ENCODE measurements around the gene GLYATL1. TPM values are rescaled to one million over a fixed set of nuclear protein-coding genes. Genes with fewer than 3 reads are reported as not detected.

The GLYATL1 gene
- total and polyA plus RNA-seq, 5 donors, result not detected

DNA sequence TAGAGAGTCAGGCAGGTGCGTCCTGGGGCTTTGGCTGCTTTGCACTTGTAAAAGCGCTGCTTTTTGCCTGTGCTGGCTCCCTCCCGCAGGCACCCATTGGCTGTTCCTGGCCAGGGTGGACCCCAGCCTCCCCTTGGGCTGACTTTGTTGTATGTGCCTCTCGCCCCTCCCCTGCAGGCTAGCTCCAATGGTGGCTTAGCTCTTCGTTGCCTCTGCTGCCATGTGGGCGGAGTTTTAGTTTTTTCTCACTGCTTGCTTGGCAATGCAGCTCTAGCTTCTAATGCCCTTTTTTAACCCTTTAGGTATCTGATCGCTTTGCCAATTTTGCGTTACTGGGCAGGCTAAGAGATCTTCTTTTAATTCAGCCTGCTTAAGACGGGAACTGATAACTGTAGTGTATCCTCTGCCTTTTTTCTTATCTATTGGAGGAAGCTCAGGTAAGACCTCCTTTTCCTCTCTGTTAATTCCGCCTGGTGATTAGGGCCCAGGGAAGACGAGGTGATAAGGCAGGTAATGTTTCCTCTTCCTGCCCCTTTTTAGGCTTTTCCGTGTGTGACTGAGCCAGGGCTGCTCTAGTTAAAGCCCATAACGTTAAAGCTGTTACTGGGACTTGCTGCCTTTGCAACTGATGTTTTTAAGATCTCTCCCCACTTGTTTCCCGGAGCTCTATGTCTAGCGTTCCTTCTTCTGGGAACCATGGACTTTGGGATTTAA, 11.7 kb upstream of the GLYATL1 start:
- intact Hi-C loops (cut with DNase I), result no loop called here
- no peaks in the 10 kb centered on the region for H3K27me3 ChIP-seq (ENCODE audit: control insufficient read depth, insufficient read depth)
- WGBS, result 5% methylated on average over 15 of the region's 15 CpGs
- H3K27ac ChIP-seq (ENCODE audit: low read length), result no peak overlapping the region
- no peak overlapping the region for H3K4me3 ChIP-seq (ENCODE audit: low read length)
- DNase-seq (peak in 2 of 3 donors; percentile 35 to 60), ATAC-seq (peak; percentile 54 to 68)
- no peaks in the 10 kb centered on the region for H3K4me1 ChIP-seq (ENCODE audit: control insufficient read depth, insufficient read depth, low read length)
- no peaks in the 10 kb centered on the region for H3K9me3 ChIP-seq (ENCODE audit: control insufficient read depth, low read length)

DNA sequence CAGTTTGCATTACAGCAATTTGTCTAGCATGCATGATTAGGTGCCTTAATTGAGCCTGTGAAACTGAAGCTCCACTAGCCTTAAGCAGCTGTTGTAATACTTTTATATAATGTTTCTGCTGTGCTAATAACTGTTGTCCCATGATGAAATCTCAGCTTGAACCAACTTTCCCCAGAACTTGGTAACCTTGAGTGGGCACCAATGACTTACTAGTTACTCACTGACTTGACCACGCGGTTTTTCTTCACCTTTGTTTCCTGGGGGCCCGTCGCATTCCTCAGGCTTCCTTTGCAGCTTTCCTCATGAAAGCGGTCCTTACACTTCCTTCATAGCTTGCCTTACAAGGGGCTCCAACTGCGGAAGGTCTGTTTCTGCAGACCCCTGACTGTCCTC, 11.2 kb upstream of the GLYATL1 start:
- H3K27me3 ChIP-seq (ENCODE audit: control insufficient read depth, insufficient read depth), result no peaks in the 10 kb centered on the region
- ATAC-seq, result no peak
- no peaks in the 10 kb centered on the region for H3K9me3 ChIP-seq (ENCODE audit: control insufficient read depth, low read length)
- whole genome bisulfite sequencing, result 30% methylated on average over 6 of the region's 6 CpGs
- no peak overlapping the region for H3K4me3 ChIP-seq (ENCODE audit: low read length)
- no peak for DNase-seq
- no peak overlapping the region for H3K27ac ChIP-seq (ENCODE audit: low read length)
- intact Hi-C loops (cut with DNase I), result no loop called here
- H3K4me1 ChIP-seq (ENCODE audit: control insufficient read depth, insufficient read depth, low read length), result no peaks in the 10 kb centered on the region

DNA sequence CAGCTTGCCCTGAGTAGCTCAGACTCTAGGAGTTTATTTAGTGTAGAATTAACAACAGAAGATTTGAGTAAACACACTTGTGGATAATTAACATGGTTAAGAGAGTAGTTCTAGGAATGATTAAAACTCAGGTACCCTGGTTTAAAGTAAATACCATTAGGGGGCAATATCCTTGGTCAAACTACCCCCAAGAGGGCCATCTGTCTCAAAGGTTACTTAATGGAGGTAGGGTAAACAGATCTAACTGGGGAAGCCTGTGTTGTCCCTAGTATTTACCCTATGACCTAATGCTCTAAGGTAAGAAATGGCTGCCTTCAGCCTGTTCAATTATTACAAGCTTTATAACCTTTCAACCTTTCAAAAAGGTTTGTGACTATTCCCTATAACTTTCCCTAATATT, 10.6 kb upstream of the GLYATL1 start:
- Histone ChIP-seq H3K4me3 (ENCODE audit: low read length) (no peak overlapping the region), H3K9me3 (ENCODE audit: control insufficient read depth, low read length) (no peaks in the 10 kb centered on the region), H3K4me1 (ENCODE audit: control insufficient read depth, insufficient read depth, low read length) (no peaks in the 10 kb centered on the region), H3K27ac (ENCODE audit: low read length) (no peak overlapping the region), H3K27me3 (ENCODE audit: control insufficient read depth, insufficient read depth) (no peaks in the 10 kb centered on the region)
- intact Hi-C loops (cut with DNase I), result no loop called here
- DNase-seq, result no peak
- no peak for ATAC-seq

DNA sequence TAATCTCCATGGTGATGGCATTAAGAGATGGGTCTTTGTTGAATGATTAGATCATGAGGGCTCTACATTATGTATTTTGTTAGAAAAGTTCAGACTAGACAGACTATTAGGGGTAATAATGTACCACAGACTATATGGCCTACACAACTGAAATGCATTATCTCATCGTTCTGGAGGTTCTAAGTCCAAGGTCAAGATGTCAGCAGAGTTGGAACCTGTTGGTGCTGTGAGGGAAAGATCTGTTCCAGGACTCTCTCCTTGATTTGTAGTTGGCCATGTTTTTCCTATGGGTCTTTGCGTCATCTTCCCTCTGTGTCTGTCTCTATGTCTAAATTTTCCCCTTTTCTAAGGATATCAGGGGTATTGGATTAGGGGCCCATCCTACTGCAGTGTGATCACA, 8.4 kb upstream of the GLYATL1 start:
- no peaks in the 10 kb centered on the region for H3K9me3 ChIP-seq (ENCODE audit: control insufficient read depth, low read length)
- no peak for ATAC-seq

DNA sequence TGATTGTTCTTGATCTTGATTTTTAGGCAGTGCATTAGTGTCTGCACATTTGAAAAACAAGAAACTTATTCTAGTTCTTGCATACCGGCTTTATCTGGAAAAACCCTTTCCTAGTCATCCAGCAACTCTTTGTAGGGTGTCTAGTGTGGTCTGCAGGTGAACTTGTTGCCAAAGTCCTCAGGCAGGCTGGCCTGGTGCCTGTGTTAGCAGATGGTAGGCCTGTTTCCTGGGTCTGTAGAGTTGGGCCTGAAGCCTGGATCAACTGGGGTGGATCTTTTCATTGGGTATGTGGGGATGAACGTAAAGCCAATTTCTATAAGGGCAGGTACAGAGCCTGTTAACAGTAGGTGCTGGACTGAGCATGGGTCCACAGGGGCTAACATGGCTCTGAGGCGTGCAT, 5.6 kb upstream of the GLYATL1 start:
- 86% methylated on average over 3 of the region's 3 CpGs for WGBS
- H3K27me3 ChIP-seq (ENCODE audit: control insufficient read depth, insufficient read depth), result no peaks in the 10 kb centered on the region
- no peaks in the 10 kb centered on the region for H3K9me3 ChIP-seq (ENCODE audit: control insufficient read depth, low read length)
- H3K27ac ChIP-seq (ENCODE audit: low read length), result no peak overlapping the region
- no peak overlapping the region for H3K4me3 ChIP-seq (ENCODE audit: low read length)
- ATAC-seq (no peak), DNase-seq (no peak)
- no peaks in the 10 kb centered on the region for H3K4me1 ChIP-seq (ENCODE audit: control insufficient read depth, insufficient read depth, low read length)
- intact Hi-C loops (cut with DNase I), result no loop called here

More for the DNA sequence above, 8.4 kb upstream of the GLYATL1 start:
- DNase-seq, result no peak
- Histone ChIP-seq H3K4me3 (ENCODE audit: low read length) (no peak overlapping the region), H3K4me1 (ENCODE audit: control insufficient read depth, insufficient read depth, low read length) (no peaks in the 10 kb centered on the region), H3K27ac (ENCODE audit: low read length) (no peak overlapping the region), H3K27me3 (ENCODE audit: control insufficient read depth, insufficient read depth) (no peaks in the 10 kb centered on the region)
- intact Hi-C loops (cut with DNase I), result no loop called here
- WGBS, result 75% methylated on average over 2 of the region's 2 CpGs

DNA sequence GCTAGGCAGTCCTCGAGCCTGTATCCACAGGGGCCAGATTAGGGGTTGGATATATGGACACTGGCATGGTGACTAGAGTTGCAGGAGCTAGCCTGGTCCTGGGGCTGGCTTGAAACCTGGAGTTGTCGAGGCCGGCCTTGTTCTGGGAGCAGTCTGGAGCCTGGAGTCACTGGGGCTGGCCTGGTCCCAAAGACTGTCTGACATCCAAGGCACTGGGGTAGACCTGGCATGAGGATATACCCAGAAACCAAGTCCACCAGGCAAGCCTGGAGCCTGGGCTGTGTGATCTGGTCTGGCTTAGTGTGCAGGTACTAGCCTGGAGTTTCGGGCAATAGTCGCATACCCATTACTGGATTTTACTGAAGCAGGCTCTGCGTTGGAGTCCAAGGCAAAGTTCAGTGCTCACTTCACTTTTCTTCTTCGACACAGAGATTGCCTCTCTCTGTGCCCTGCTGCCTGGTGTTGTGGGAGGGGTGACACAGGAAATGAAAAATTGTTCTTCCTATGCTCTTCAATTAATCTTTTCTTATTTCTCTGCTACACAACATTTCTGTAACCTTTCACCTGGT, 4.3 kb upstream of the GLYATL1 start:
- Histone ChIP-seq H3K9me3 (ENCODE audit: control insufficient read depth, low read length) (no peaks in the 10 kb centered on the region), H3K27ac (ENCODE audit: low read length) (no peak overlapping the region), H3K4me1 (ENCODE audit: control insufficient read depth, insufficient read depth, low read length) (no peaks in the 10 kb centered on the region), H3K27me3 (ENCODE audit: control insufficient read depth, insufficient read depth) (no peaks in the 10 kb centered on the region), H3K4me3 (ENCODE audit: low read length) (no peak overlapping the region)
- ATAC-seq (no peak), DNase-seq (peak in 1 of 3 donors; percentile 12)
- intact Hi-C loops (cut with DNase I), result no loop called here
- 89% methylated on average over 7 of the region's 7 CpGs for WGBS

DNA sequence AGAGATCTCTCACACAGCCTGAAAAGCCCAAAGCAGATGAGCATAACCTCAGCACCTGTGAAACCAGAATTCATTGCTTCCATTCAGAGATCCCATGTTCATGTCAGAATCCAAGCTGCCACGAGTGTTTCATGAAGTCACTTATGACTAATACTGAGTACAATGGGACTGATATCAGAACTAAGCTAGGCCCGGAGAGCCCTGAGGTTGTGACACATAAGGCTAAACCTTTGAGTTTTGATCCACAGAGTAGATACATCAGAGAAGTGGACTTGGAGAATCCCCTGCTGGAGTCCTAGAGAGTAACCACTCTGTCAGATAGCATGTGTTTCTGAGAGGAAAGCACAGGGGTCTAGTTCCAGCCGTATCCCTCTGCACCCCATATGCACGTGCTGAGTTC, 890 bp upstream of the GLYATL1 start:
- intact Hi-C loops (cut with DNase I), result no loop called here
- H3K4me1 ChIP-seq (ENCODE audit: control insufficient read depth, insufficient read depth, low read length), result no peaks in the 10 kb centered on the region
- WGBS, result 64% methylated on average over 4 of the region's 4 CpGs
- no peak overlapping the region for H3K4me3 ChIP-seq (ENCODE audit: low read length)
- no peak overlapping the region for H3K27ac ChIP-seq (ENCODE audit: low read length)
- DNase-seq, result no peak
- H3K9me3 ChIP-seq (ENCODE audit: control insufficient read depth, low read length), result no peaks in the 10 kb centered on the region
- no peaks in the 10 kb centered on the region for H3K27me3 ChIP-seq (ENCODE audit: control insufficient read depth, insufficient read depth)
- no peak for ATAC-seq

DNA sequence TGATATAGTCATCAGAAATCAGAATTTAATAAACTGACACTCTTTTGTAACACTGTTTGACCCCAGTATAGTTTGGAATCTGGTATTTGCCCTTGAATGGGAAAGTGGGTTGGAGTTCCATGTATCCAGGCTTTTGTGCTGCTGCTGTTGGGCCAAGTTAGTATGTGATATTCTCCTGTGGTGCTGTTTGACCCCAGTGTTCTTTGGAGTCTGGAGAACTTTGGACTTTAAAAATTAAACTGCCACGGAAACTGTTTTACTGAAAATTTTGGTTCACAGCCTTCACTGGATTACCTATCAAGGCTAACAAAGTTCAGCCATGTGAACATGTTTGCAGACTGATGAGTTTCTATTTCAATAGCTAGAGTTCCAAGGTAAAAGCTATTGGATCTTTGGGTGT, 740 bp downstream of the GLYATL1 start:
- H3K27me3 ChIP-seq (ENCODE audit: control insufficient read depth, insufficient read depth), result no peaks in the 10 kb centered on the region
- no peak overlapping the region for H3K4me3 ChIP-seq (ENCODE audit: low read length)
- DNase-seq (no peak), ATAC-seq (no peak)
- WGBS, result 89% methylated on average over 1 of the region's 1 CpG
- intact Hi-C loops (cut with DNase I), result no loop called here
- H3K4me1 ChIP-seq (ENCODE audit: control insufficient read depth, insufficient read depth, low read length), result no peaks in the 10 kb centered on the region
- H3K27ac ChIP-seq (ENCODE audit: low read length), result no peak overlapping the region
- H3K9me3 ChIP-seq (ENCODE audit: control insufficient read depth, low read length), result no peaks in the 10 kb centered on the region

DNA sequence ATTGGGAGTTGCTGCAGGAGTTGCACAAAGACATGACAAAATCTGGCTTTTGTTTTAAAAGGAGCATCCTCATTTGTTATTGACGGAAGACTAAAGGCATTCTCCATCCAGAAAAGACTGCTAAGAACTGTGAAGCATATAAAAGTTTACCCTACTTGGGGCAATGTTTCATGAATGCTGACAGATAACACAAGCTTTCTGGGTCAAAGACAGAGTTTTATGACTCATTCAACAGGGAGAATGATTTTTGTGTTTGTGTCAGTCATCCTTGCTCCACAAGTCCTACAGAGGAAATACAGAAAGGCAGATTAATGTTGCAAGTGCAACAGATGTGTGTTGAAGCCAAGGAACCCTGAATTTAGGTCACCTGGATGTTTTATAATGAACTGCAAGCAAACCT, 2.5 kb downstream of the GLYATL1 start:
- no peak for ATAC-seq
- Histone ChIP-seq H3K9me3 (ENCODE audit: control insufficient read depth, low read length) (no peaks in the 10 kb centered on the region), H3K4me3 (ENCODE audit: low read length) (no peak overlapping the region), H3K27ac (ENCODE audit: low read length) (no peak overlapping the region), H3K27me3 (ENCODE audit: control insufficient read depth, insufficient read depth) (no peaks in the 10 kb centered on the region), H3K4me1 (ENCODE audit: control insufficient read depth, insufficient read depth, low read length) (no peaks in the 10 kb centered on the region)
- DNase-seq, result no peak
- 91% methylated on average over 1 of the region's 1 CpG for whole genome bisulfite sequencing
- intact Hi-C loops (cut with DNase I), result no loop called here

DNA sequence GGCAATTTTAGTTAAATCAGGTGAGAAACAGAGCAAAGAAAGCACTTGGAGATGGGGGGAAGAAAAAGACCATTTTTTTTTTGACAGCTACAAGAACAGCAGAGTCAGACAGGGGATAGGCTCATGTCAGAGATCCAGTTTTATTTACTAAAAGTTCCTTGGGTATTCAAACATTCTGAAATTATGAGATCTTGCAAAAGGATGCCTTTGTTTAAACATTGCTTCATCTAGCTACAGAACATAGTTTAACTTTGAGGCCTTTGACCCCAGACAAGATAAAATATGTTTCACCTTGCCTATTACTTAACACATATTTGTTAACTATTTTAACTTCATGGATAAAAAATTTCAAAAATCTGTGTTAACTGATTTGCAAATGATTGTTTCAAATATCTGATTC, 6.4 kb downstream of the GLYATL1 start:
- no peak for DNase-seq
- Histone ChIP-seq H3K27me3 (ENCODE audit: control insufficient read depth, insufficient read depth) (no peaks in the 10 kb centered on the region), H3K4me1 (ENCODE audit: control insufficient read depth, insufficient read depth, low read length) (no peaks in the 10 kb centered on the region), H3K9me3 (ENCODE audit: control insufficient read depth, low read length) (no peaks in the 10 kb centered on the region), H3K27ac (ENCODE audit: low read length) (no peak overlapping the region), H3K4me3 (ENCODE audit: low read length) (no peak overlapping the region)
- no peak for ATAC-seq
- intact Hi-C loops (cut with DNase I), result no loop called here

DNA sequence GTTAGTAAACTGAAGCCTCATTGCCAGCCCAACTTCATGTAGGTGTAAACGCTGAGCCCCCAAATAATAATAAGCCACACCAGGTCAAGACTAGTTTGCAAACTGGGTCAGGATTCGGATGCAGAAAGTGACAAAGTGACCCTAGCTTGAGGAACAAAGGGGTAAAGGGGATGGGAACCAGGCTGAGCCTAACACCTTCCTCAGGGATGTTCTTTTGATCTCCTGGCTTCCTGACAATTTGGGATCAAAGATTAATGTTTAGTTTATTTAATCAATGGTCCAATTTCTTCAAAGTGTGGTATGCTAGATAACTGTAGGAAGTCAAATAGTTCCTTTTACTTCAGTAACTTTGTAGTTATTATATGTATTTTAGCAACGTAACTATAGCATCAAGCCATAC, 9.9 kb downstream of the GLYATL1 start:
- no peaks in the 10 kb centered on the region for H3K4me1 ChIP-seq (ENCODE audit: control insufficient read depth, insufficient read depth, low read length)
- no peak overlapping the region for H3K4me3 ChIP-seq (ENCODE audit: low read length)
- no peak for DNase-seq
- H3K9me3 ChIP-seq (ENCODE audit: control insufficient read depth, low read length), result no peaks in the 10 kb centered on the region
- ATAC-seq, result no peak
- H3K27me3 ChIP-seq (ENCODE audit: control insufficient read depth, insufficient read depth), result peaks cover 2% of the 10 kb centered on the region
- 71% methylated on average over 3 of the region's 3 CpGs for WGBS
- intact Hi-C loops (cut with DNase I), result no loop called here
- H3K27ac ChIP-seq (ENCODE audit: low read length), result no peak overlapping the region

DNA sequence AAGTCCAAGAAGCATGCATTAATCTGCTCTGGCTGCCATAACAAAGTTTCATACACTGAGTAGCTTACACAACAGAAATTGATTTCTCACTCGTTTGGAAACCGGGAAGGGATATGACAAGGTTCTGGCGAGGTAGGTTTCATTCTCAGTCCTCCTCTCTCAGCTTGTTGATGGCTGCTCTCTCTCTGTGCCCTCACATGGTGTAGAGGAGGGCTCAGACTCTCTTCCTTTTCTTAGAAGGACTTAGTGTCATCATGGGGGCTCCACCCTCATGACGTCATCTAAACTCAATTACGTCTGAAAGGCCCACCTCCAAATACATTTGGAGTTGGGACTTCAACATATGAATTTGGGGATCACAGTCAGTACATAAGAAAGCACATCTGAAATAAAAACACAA, 18.6 kb downstream of the GLYATL1 start:
- DNase-seq (no peak), ATAC-seq (no peak)
- intact Hi-C loops (cut with DNase I), result no loop called here

More for the DNA sequence above, 18.6 kb downstream of the GLYATL1 start:
- Histone ChIP-seq H3K4me3 (ENCODE audit: low read length) (no peak overlapping the region), H3K9me3 (ENCODE audit: control insufficient read depth, low read length) (no peaks in the 10 kb centered on the region), H3K27me3 (ENCODE audit: control insufficient read depth, insufficient read depth) (peaks cover 2% of the 10 kb centered on the region), H3K27ac (ENCODE audit: low read length) (no peak overlapping the region), H3K4me1 (ENCODE audit: control insufficient read depth, insufficient read depth, low read length) (no peaks in the 10 kb centered on the region)
- WGBS, result 58% methylated on average over 5 of the region's 5 CpGs

Measured in right cardiac atrium (tissue), 5 donors.